ENCODE results near the gene CCKAR. TPM values are rescaled to one million over a fixed set of nuclear protein-coding genes. Genes with fewer than 3 reads are reported as not detected.

CCKAR gene
- total RNA-seq, 1 experiment from 2014 or later: not detected

DNA sequence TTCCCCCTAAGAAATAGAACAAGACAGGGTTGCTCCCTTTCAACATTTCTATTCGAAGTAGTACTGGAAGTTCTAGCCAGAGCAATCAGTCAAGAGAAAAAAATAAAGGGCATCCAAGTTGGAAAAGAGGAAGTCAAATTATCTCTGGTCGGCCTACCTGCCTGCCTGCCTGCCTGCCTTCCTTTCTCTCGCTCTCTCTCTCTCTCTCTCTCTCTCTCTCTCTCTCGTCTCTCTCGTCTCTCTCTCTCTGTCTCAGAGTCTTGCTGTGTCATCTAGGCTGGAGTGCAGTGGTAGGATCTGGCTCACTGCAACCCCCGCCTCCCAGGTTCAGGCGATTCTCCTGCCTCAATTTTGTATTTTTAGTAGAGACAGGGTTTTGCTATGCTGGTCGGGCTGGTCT lies 42.9 kb downstream of the CCKAR start (continued):
- no peak for TF ChIP-seq STAT6 (CRISPR knock-in tag; conservative IDR thresholded peaks at IDR 0.05; ENCODE audit: low read depth)
- no peak for TF ChIP-seq NFE2L1 (CRISPR knock-in tag; IDR thresholded peaks at IDR 0.05)
- TF ChIP-seq ESRRA (CRISPR knock-in tag; IDR thresholded peaks at IDR 0.05; ENCODE audit: borderline replicate concordance): no peak
- TF ChIP-seq ETV6 (CRISPR knock-in tag; IDR thresholded peaks at IDR 0.05): no peak
- TF ChIP-seq USF1 (CRISPR knock-in tag; IDR thresholded peaks at IDR 0.05): no peak
- no peak for TF ChIP-seq HMGA2 (CRISPR knock-in tag; IDR thresholded peaks at IDR 0.05)

DNA sequence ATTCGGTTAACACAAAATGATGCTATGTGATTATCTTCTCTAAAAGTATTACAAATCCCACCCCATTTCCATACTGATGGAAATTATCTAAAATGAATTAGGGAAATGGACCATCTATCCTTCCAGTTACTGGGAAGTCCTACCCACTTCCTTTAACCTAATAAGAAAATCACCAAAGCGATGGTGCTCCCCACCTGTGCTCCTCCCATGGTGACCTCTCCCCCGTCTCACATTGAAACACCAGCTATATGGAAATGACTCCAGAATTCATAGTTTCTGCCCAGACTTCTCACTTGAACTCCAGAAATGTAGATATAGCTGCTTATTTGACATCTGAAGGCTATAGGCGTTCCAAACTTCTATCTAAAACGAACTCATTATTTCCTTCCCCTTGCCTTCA lies 48.5 kb downstream of the CCKAR start:
- ATAC-seq (no peak), DNase-seq (ENCODE audit: low spot score) (no peak)
- H3K36me3 Mint-ChIP-seq: peaks cover 50% of the 10 kb centered on the region
- no peaks in the 10 kb centered on the region for H3K27me3 Mint-ChIP-seq (ENCODE audit: low read depth)
- H3K4me1 Mint-ChIP-seq: no peaks in the 10 kb centered on the region
- no peak overlapping the region for H3K4me3 Mint-ChIP-seq
- no peak overlapping the region for H3K27ac Mint-ChIP-seq
- TF ChIP-seq SP1 (CRISPR knock-in tag; conservative IDR thresholded peaks at IDR 0.05): no peak
- peak; percentile 22; the same call in 1 of the 2 replicates for TF ChIP-seq ZNF263 (CRISPR knock-in tag; IDR thresholded peaks at IDR 0.05; ENCODE audit: low read depth)
- TF ChIP-seq ZSCAN18 (CRISPR knock-in tag; IDR thresholded peaks at IDR 0.05): no peak
- no peak for TF ChIP-seq ESRRA (CRISPR knock-in tag; IDR thresholded peaks at IDR 0.05; ENCODE audit: borderline replicate concordance)
- no peak for TF ChIP-seq ATF3 (CRISPR knock-in tag; conservative IDR thresholded peaks at IDR 0.05)
- no peak for TF ChIP-seq SMAD3 (CRISPR knock-in tag; IDR thresholded peaks at IDR 0.05; ENCODE audit: borderline replicate concordance)
- CTCF ChIA-PET: no interaction called here
- POLR2A ChIA-PET: no interaction called here
- H3K9me3 Mint-ChIP-seq: peaks cover 45% of the 10 kb centered on the region

DNA sequence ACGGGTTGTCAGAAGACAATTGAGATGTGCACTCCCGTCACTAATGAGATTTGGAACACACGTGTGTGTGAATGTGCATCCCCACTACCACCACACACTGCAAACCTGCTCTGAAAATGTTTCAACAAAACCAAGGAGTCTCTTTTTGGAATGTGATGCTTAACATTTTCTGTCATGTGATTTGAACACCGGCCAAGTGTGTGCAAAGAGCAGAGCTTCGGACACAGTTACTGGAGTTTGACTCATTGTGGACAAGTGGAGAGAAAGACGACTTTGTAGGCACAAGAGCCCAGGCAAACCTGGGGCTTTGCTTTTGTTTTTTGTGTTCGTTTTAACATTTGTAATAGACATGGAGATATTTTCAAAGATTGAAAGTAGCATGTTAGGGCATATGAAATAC lies 49.2 kb downstream of the CCKAR start:
- CTCF ChIA-PET: no interaction called here
- DNase-seq (ENCODE audit: low spot score) (no peak), ATAC-seq (no peak)
- Mint-ChIP-seq H3K4me1 (no peaks in the 10 kb centered on the region), H3K27ac (no peak overlapping the region), H3K36me3 (peaks cover 56% of the 10 kb centered on the region), H3K9me3 (peaks cover 38% of the 10 kb centered on the region), H3K4me3 (no peak overlapping the region), H3K27me3 (ENCODE audit: low read depth) (no peaks in the 10 kb centered on the region)
- POLR2A ChIA-PET: no interaction called here
- TF ChIP-seq, protein P1, sequence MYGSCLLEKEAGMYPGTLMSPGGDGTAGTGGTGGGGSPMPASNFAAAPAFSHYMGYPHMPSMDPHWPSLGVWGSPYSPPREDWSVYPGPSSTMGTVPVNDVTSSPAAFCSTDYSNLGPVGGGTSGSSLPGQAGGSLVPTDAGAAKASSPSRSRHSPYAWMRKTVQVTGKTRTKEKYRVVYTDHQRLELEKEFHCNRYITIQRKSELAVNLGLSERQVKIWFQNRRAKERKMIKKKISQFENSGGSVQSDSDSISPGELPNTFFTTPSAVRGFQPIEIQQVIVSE (CRISPR knock-in tag; IDR thresholded peaks at IDR 0.05; ENCODE audit: borderline replicate concordance): no peak
- TF ChIP-seq ZNF317 (CRISPR knock-in tag; IDR thresholded peaks at IDR 0.05; ENCODE audit: borderline replicate concordance, low read depth): no peak
- TF ChIP-seq TCF7 (CRISPR knock-in tag; IDR thresholded peaks at IDR 0.05; ENCODE audit: low read depth): no peak
- no peak for TF ChIP-seq AR (CRISPR knock-in tag; IDR thresholded peaks at IDR 0.05)
- no peak for TF ChIP-seq ATF1 (CRISPR knock-in tag; IDR thresholded peaks at IDR 0.05)
- no peak for TF ChIP-seq NR1H2 (CRISPR knock-in tag; IDR thresholded peaks at IDR 0.05)
- no peak for TF ChIP-seq ZNF219 (CRISPR knock-in tag; IDR thresholded peaks at IDR 0.05; ENCODE audit: borderline replicate concordance)
- no peak for TF ChIP-seq KAT7 (CRISPR knock-in tag; IDR thresholded peaks at IDR 0.05; ENCODE audit: borderline replicate concordance)
- TF ChIP-seq NFYB (CRISPR knock-in tag; conservative IDR thresholded peaks at IDR 0.05; ENCODE audit: low read depth): no peak
- no peak for TF ChIP-seq TEAD1 (CRISPR knock-in tag; IDR thresholded peaks at IDR 0.05)
